ENCODE data around the gene CNN1. TPM values are rescaled to one million over a fixed set of nuclear protein-coding genes. Genes with fewer than 3 reads are reported as not detected.

Gene CNN1
- total RNA-seq, 4 donors from 2014 or later: 267 to 1,727 (median 599) TPM

- intact Hi-C loops (cut with DNase I; ENCODE audit: low total_unique reads): no loop called here
- no peak overlapping the region for H3K27ac ChIP-seq
- TF ChIP-seq POLR2A (IDR thresholded peaks at IDR 0.05): no peak
- H3K36me3 ChIP-seq: no peaks in the 10 kb centered on the region
- H3K9me3 ChIP-seq: no peaks in the 10 kb centered on the region
- no peak for DNase-seq
- no peaks in the 10 kb centered on the region for H3K27me3 ChIP-seq
- H3K4me1 ChIP-seq: no peaks in the 10 kb centered on the region
- H3K4me3 ChIP-seq: no peak overlapping the region
Observed at GRCh38 chr19:11574689-11575088, 36.0 kb downstream of the CNN1 start.

GRCh38 chr19:11576227-11576626 is 37.6 kb downstream of the CNN1 start:
- no peak overlapping the region for H3K27ac ChIP-seq

GRCh38 chr19:11577451-11578257 is 39.0 kb downstream of the CNN1 start, which contains the start of gene ACP5:
Gene ACP5 (minus strand): TSS chr19:11577645. CDS start chr19:11577317, 328 bp downstream.
- Histone ChIP-seq H3K27me3 (no peaks in the 10 kb centered on the region), H3K9me3 (no peaks in the 10 kb centered on the region), H3K4me3 (peak within 1 kb of the TSS in 1 of 2 donors; percentile 17), H3K36me3 (no peaks in the 10 kb centered on the region), H3K4me1 (no peaks in the 10 kb centered on the region), H3K27ac (peak within 1 kb of the TSS in 1 of 2 donors; percentile 58)
- TF ChIP-seq CTCF (IDR thresholded peaks at IDR 0.05) (no peak), POLR2A (IDR thresholded peaks at IDR 0.05) (no peak)
- DNase-seq: no peak
- intact Hi-C loops (cut with DNase I; ENCODE audit: low total_unique reads): no loop called here

More at GRCh38 chr19:11576227-11576626, 37.6 kb downstream of the CNN1 start:
- DNase-seq: no peak
- Histone ChIP-seq H3K36me3 (no peaks in the 10 kb centered on the region), H3K27me3 (no peaks in the 10 kb centered on the region), H3K4me1 (no peaks in the 10 kb centered on the region), H3K4me3 (no peak overlapping the region), H3K9me3 (no peaks in the 10 kb centered on the region)
- intact Hi-C loops (cut with DNase I; ENCODE audit: low total_unique reads): no loop called here
- TF ChIP-seq CTCF (IDR thresholded peaks at IDR 0.05): no peak
- TF ChIP-seq POLR2A (IDR thresholded peaks at IDR 0.05): no peak

- DNase-seq: peak in 1 of 2 donors; percentile 46
- TF ChIP-seq CTCF (IDR thresholded peaks at IDR 0.05): no peak
- no peak for TF ChIP-seq POLR2A (IDR thresholded peaks at IDR 0.05)
- Histone ChIP-seq H3K9me3 (no peaks in the 10 kb centered on the region), H3K4me1 (no peaks in the 10 kb centered on the region), H3K27me3 (no peaks in the 10 kb centered on the region), H3K27ac (peak overlapping the region in 1 of 2 donors; percentile 58), H3K36me3 (no peaks in the 10 kb centered on the region), H3K4me3 (peak overlapping the region in 1 of 2 donors; percentile 17)
- intact Hi-C loops (cut with DNase I; ENCODE audit: low total_unique reads): no loop called here
Observed at GRCh38 chr19:11578258-11579142, 39.8 kb downstream of the CNN1 start.

- no peaks in the 10 kb centered on the region for H3K9me3 ChIP-seq
- intact Hi-C loops (cut with DNase I; ENCODE audit: low total_unique reads): loop anchor here (10.0 kb wide), 1 partner anchor 95 kb away; the partner anchor contains the start of gene ELAVL3
- no peak for DNase-seq
Observed at GRCh38 chr19:11580116-11580515, 41.5 kb downstream of the CNN1 start.

More at GRCh38 chr19:11580116-11580515, 41.5 kb downstream of the CNN1 start:
- Histone ChIP-seq H3K4me3 (no peak overlapping the region), H3K36me3 (no peaks in the 10 kb centered on the region), H3K27ac (no peak overlapping the region), H3K27me3 (no peaks in the 10 kb centered on the region), H3K4me1 (no peaks in the 10 kb centered on the region)
- TF ChIP-seq POLR2A (IDR thresholded peaks at IDR 0.05) (no peak), CTCF (IDR thresholded peaks at IDR 0.05) (no peak)
